Activated CD4-positive, alpha-beta T cell treated with anti-CD3 and anti-CD28 coated beads for 24 hours (primary cell): ENCODE data around the gene CTNNBIP1.
"Not testable (repeated sequence)": the region's sequence is repeated elsewhere in the genome, so short reads cannot be mapped to it uniquely, and the experiment has no call there.

ENCODE experiments used
- DNase-seq, 2 donors: peaks; one replicate each; pipeline ENCODE4 v3.0.0-alpha.2; 2020; ENCODE audit warnings: low read depth in 2 of 2

Gene CTNNBIP1

DNA sequence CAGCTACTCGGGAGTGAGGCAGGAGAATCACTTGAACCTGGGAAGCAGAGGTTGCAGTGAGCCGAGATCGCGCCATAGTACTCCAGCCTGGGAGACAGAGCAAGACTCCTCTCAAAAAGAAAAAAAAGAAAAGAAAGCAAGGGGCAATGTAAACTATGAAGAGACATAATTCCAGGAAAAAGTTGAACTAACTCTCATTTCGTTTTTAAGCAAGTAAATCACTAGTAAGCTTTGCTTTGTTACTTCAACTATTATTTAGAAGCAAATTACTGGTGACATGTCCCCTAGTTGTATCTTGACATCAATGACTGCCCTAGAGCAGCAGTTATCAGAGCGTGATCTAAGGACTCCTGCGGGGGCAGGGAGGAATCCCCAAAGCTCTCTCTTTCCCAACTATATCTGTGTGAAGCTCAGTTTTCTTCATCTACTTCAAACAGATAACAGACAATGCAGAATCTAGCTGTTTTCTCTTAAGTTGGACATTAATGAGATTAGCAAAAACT, 105.0 kb downstream of the CTNNBIP1 start:
- no peak for DNase-seq

DNA sequence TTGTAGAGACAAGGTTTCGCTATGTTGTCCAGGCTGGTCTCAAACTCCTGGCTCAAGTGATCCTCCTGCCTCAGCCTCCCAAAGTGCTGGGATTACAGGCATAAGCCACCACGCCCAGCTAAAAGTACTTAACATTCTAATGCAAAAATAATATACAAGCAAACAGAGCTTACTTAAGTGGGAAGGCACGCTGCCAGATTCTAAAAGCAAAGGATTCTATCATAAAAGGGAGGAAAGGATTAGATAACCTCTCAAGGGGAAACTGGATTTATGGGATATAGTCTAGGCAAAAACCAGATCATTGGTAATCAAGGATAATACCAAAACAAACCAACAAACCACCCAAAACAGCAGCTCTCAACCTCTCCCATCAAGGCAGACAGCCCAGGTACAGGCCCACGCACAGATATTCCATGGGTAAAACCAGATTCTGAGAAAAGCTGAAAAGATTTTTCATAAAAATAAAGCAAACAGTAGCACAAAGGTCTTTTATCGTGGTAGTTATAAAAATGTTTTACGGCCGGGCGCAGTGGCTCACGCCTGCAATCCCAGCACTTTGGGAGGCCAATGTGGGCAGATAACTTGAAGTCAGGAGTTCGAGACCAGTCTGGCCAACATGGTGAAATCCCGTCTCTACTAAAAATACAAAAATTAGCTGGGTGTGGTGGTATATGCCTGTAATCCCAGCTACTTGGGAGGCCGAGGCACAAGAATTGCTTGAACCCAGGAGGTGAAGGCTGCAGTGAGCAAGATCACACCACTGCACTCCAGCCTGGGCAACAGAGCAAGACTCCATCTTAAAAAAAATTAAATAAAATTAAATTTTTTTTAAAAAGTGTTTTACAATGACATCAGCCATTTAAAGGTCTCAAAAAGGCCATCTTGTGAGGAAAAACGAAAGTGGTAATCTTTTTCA, 106.8 kb downstream of the CTNNBIP1 start:
- not testable (repeated sequence) for DNase-seq

DNA sequence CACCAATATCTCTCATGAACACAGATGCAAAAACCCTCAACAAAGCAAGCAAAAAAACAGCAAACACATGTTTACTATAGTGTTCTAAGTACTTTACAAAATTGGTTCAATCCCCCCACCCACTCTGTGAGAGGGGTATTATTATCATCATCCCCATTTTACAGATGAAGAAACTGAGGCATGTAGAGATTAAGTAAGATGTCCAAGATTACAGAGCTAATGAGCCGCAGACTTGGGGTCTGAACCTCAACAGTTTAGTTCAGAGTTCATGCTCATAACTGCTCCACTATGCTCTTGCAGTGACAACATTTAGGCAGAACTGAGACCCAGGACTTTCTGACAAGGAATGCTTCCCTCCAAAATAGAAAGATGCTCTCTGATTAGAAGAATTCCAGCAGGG, 108.2 kb downstream of the CTNNBIP1 start:
- DNase-seq: no peak
